ENCODE data around the gene BUD23.
"Not testable (repeated sequence)": the region's sequence is repeated elsewhere in the genome, so short reads cannot be mapped to it uniquely, and the experiment has no call there.

BUD23 gene, protein sequence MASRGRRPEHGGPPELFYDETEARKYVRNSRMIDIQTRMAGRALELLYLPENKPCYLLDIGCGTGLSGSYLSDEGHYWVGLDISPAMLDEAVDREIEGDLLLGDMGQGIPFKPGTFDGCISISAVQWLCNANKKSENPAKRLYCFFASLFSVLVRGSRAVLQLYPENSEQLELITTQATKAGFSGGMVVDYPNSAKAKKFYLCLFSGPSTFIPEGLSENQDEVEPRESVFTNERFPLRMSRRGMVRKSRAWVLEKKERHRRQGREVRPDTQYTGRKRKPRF

GRCh38 chr7:73683056-73683787 is at the start of gene BUD23, which contains the start of gene DNAJC30:
Gene BUD23 (plus strand): TSS chr7:73683597. CDS start chr7:73683626, 29 bp downstream.
Gene DNAJC30 (minus strand): TSS chr7:73683453. CDS start chr7:73683423, 30 bp downstream.
- DNase-seq: peak; percentile 99

GRCh38 chr7:73633844-73634243 is 49.6 kb upstream of the BUD23 start:
- no peak for DNase-seq

GRCh38 chr7:73635428-73636200 is 47.8 kb upstream of the BUD23 start:
- no peak for DNase-seq

DNA sequence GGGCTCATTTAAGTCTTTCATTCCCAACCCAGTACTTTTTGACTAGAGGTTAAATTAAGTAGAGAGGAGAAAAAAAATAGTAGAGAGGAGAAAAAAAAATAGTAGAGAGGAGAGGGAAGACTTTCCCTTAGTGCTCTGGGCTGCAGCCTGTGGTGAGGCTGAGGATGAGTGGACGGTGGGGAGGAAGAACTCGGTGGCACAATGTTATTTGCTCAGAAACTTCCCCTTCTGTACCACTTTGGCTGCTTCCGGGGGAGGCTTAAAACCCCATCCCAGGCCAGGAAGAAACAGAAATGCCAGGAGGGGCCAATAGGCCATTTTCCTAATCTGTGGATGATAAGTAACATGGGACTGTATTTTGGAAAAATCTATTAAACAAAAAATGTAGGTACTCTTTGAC is 44.5 kb upstream of the BUD23 start:
- DNase-seq: no peak

DNA sequence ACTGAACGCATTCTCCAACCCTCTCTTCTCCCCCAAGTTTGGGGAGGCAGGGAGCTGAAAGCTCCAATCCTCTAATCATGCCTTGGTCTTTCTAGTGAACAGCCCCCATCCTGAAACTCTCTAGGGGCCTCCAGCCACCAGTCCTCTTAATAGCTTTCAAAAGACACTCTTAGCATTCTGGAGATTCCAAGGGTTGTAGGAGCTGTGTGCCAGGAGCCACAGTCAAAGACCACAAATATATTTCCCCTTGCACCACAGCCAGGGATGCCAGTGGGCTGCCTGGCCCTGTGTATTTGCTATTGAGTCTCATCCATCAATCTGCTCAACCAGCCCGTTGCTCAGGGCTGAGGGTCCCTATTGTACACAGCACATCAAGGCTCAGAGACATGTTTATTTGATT is 40.6 kb upstream of the BUD23 start:
- no peak for DNase-seq

GRCh38 chr7:73644688-73645286 is 38.6 kb upstream of the BUD23 start:
- no peak for DNase-seq

DNA sequence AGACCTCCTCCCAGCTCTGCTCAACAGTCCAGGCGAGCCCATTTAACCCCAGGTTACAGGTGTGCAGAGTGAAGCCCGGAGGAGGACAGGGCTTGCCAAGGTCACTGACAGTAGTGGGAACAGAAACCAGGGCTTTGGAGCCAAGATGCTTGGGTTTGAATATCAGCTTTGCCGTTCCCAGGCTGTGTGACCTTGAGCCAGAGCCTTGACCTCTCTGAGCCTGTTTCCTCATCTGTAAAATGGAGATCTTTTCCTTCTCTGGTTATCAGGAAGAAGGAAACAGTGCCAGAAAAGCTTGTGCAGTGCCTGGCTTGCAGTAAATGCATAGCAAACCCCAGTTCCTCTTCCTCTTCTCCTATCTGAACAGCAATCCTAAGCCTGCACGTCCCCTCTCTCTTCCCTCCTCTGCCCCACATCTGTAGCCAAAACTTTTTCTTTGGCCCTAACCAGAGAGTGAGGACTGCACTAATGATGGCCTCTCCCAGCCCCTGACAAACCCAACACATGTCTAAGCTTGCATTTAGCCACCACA is 37.7 kb upstream of the BUD23 start:
- DNase-seq: no peak

DNA sequence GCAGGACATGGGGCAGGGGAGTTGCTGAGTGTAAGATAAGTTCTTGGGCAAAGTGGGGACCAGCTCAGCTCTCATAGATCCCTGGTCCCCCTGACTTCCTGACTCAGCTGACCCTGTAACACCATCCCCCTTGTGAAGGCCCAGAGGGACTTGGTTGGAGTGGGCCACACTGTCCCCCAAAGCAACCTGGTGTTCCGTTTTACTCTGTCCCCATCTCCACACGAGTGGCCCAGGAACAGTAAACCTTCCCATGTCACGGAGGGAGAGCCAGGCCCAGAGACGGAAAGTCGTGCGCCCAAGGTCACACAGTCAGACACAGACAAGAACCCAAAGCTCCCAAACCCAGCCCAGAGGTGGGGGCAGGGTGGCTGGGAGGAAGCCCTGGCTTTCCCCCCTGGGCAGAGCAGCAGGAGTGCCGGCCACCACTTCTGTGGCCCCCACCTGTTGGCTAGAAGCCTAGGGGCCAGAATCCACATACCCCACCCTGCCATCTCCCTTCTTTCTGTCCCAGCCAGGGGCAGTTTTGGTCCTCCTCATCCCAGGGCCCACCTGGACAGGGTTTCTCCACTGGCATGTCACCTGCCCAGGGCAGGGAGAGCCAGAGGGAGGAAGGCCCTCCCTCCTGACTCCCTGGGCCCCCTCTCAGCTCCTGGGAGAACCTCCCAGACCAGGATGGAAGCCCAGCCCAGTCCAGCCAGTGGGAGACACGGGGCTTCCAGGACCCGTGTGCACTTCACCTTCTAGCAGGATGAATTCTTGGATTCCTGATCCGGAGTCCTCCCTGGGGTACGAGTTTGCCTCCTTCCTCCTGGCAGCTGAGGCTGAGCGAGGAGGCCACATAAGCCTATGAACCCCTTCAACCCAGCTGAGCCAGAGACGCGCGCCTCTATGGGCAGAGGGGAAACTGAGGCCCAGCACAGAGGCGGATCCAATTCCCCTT is 36.3 kb upstream of the BUD23 start:
- no peak for DNase-seq

DNA sequence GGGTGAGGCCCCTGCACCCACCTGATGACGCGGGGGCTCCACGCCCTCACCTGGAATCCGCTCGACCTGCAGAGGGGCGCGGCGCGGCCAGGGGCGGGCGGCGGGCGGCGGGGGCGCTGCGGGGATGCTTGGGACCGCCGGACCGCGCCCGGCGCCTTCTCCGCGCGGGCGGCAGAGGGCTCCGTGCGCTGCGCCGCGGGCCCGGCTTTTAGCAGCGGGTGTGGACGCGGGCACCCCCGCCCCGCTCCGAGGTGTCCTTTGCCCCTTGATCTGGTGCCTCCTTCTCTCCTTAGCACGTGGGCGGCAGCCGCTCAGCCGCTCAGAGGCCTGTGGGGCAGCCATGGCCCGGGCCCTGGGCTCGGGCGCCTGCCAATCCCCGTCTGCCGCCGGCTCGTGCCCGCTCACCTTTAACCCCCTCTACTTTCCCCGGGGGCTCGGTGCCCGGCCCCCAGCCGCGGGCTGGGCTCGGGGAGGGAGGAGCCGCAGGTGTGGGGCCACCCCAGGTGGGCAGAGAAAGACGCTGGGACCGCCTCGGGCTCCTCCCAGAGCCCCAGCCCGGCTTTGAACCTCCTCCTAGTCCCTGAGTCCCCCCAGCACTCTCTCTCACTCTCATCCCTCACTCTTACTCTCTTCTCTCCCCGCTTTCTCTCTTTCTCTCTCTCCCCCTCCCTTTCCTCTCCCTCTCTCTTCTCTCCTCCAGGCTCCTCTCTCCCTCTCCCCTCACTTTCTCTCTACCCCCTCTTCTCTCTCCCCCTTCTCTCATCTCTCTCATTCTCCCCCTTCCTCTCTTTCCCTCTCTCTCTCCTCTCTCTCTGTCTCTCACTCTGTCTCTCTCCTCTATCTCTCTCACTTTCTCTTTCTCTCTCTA is 35.4 kb upstream of the BUD23 start:
- DNase-seq: no peak

GRCh38 chr7:73648593-73649332 is 34.6 kb upstream of the BUD23 start:
- no peak for DNase-seq

- no peak for DNase-seq
Observed at GRCh38 chr7:73649576-73649975, 33.8 kb upstream of the BUD23 start.

DNA sequence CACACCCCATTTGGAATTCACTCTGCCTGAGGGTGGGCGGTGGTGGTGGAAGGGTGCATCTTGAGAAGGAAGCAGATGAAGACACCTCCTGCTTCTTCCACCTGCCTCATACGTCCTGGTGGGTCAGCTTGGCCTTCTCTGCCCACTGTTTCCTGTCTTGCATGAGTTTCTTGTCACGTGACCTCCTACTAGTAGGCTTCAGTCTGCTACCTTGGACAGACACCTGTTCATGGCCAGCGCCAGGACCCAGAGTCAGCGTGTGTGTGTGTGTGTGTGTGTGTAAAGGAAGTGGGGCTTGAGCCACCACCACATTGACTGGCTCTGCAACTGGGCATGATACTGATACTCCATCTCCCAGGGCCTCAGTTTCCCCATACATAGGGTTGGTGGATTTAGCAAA is 32.9 kb upstream of the BUD23 start:
- DNase-seq: no peak

GRCh38 chr7:73652541-73652949 is 30.9 kb upstream of the BUD23 start:
- DNase-seq: no peak

DNA sequence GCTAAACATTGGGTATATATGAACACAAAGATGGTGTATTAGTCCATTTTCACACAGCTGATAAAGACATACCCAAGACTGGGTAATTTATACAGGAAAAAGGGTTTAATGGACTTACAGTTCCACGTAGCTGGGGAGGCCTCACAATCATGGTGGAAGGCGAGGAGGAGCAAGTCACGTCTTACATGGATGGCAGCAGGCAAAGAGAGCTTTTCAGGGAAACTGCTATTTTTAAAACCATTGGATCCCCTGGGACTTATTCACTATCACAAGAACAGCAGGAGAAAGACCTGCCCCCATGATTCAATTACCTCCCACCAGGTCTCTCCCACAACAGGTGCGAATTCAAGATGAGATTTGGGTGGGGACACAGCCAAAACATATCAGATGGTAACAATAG is 28.1 kb upstream of the BUD23 start:
- not testable (repeated sequence) for DNase-seq

- DNase-seq: no peak
Observed at GRCh38 chr7:73659983-73660382, 23.4 kb upstream of the BUD23 start.

DNA sequence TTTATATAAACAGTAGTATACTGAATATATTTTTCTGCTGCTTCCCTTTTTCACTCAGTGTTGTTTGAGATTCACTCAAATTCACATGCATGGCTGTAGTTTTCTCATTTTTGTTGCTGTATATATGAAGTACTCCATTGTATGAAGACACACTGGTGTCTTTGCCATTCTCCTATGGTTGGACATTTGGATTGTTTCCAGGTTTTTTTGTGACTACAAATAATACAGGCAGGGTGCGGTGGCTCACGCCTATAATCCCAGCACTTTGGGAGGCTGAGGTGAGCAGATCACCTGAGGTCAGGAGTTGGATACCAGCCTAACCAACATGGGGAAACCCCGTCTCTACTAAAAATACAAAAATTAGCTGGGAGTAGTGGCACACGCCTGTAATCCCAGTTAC is 22.8 kb upstream of the BUD23 start:
- not testable (repeated sequence) for DNase-seq

GRCh38 chr7:73663033-73663432 is 20.4 kb upstream of the BUD23 start:
- DNase-seq: no peak

GRCh38 chr7:73667344-73668102 is 15.9 kb upstream of the BUD23 start, which contains the start of gene VPS37D:
Gene VPS37D (plus strand): TSS chr7:73667831. CDS start chr7:73667959, 128 bp downstream.
- DNase-seq: peak; percentile 93

Measured in right hindlimb (tissue), 1 donor.